ENCODE data around the gene TTLL13. TPM values are rescaled to one million over a fixed set of nuclear protein-coding genes. Genes with fewer than 3 reads are reported as not detected.
A peak's percentile ranks its signal among the peaks of the same experiment; 100 is the strongest.

Gene TTLL13
- total RNA-seq, 1 donor from 2014 or later = not detected

DNA sequence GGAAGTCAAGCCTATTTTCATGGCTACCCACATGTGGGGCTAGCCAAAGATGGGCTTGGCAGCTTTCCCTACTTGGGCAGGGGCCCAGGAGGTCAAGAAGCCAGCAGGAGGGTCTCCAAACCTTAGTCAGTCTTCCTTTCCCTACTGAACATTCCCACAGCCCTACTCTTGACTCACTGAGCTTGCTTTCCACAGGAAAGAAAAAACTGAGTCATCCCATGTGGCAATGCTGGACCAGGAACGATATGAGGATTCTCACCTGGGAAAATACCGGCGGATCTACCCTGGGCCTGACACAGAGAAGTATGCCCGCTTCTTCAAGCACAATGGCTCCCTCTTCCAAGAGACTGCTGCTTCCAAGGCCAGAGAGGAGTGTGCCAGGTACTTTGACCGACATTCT, 12.5 kb downstream of the TTLL13 start:
- Histone ChIP-seq H3K4me3 (no peak overlapping the region), H3K9me3 (ENCODE audit: low read depth) (no peaks in the 10 kb centered on the region), H3K27ac (no peak overlapping the region), H3F3A (ENCODE audit: low read depth) (no peaks in the 10 kb centered on the region), H3K36me3 (no peaks in the 10 kb centered on the region), H3K4me2 (no peak overlapping the region), H3K4me1 (peaks cover 9% of the 10 kb centered on the region), H2AFZ (replicated peaks) (no peak overlapping the region), H3K79me2 (ENCODE audit: low read depth) (peaks cover 13% of the 10 kb centered on the region), H4K20me1 (ENCODE audit: low read depth) (peaks cover 4% of the 10 kb centered on the region), H3K9ac (no peak overlapping the region), H3K27me3 (no peaks in the 10 kb centered on the region)
- Mint-ChIP-seq H3K27me3 (ENCODE audit: insufficient read depth, low read depth) (peaks cover 7% of the 10 kb centered on the region), H3K27ac (no peak overlapping the region), H3K36me3 (no peaks in the 10 kb centered on the region), H3K9me3 (no peaks in the 10 kb centered on the region), H3K4me1 (peaks cover 8% of the 10 kb centered on the region), H3K4me3 (no peak overlapping the region)
- no peak for TF ChIP-seq EZH2phosphoT487 (IDR thresholded peaks at IDR 0.05)
- TF ChIP-seq, protein P1, sequence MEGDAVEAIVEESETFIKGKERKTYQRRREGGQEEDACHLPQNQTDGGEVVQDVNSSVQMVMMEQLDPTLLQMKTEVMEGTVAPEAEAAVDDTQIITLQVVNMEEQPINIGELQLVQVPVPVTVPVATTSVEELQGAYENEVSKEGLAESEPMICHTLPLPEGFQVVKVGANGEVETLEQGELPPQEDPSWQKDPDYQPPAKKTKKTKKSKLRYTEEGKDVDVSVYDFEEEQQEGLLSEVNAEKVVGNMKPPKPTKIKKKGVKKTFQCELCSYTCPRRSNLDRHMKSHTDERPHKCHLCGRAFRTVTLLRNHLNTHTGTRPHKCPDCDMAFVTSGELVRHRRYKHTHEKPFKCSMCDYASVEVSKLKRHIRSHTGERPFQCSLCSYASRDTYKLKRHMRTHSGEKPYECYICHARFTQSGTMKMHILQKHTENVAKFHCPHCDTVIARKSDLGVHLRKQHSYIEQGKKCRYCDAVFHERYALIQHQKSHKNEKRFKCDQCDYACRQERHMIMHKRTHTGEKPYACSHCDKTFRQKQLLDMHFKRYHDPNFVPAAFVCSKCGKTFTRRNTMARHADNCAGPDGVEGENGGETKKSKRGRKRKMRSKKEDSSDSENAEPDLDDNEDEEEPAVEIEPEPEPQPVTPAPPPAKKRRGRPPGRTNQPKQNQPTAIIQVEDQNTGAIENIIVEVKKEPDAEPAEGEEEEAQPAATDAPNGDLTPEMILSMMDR (IDR thresholded peaks at IDR 0.05) = no peak
- no peak for TF ChIP-seq EZH2 (IDR thresholded peaks at IDR 0.05)
- no peak for DNase-seq (ENCODE audit: low spot score)

GRCh38 chr15:90262426-90262825, 13.1 kb downstream of the TTLL13 start:
- Histone ChIP-seq H3F3A (ENCODE audit: low read depth) (peaks cover 5% of the 10 kb centered on the region), H3K4me1 (peaks cover 14% of the 10 kb centered on the region), H3K36me3 (no peaks in the 10 kb centered on the region), H3K4me2 (no peak overlapping the region), H3K27me3 (no peaks in the 10 kb centered on the region), H3K27ac (no peak overlapping the region), H3K9me3 (ENCODE audit: low read depth) (no peaks in the 10 kb centered on the region), H3K4me3 (no peak overlapping the region), H2AFZ (replicated peaks) (no peak overlapping the region), H3K79me2 (ENCODE audit: low read depth) (peaks cover 19% of the 10 kb centered on the region), H3K9ac (no peak overlapping the region), H4K20me1 (ENCODE audit: low read depth) (peaks cover 10% of the 10 kb centered on the region)
- H3K4me1 Mint-ChIP-seq = peaks cover 15% of the 10 kb centered on the region
- H3K9me3 Mint-ChIP-seq = no peaks in the 10 kb centered on the region
- H3K27ac Mint-ChIP-seq = no peak overlapping the region
- peaks cover 7% of the 10 kb centered on the region for H3K27me3 Mint-ChIP-seq (ENCODE audit: insufficient read depth, low read depth)
- no peaks in the 10 kb centered on the region for H3K36me3 Mint-ChIP-seq
- TF ChIP-seq EZH2 (IDR thresholded peaks at IDR 0.05) (no peak), EZH2phosphoT487 (IDR thresholded peaks at IDR 0.05) (no peak)
- TF ChIP-seq, protein P1 (IDR thresholded peaks at IDR 0.05) = no peak
- no peak overlapping the region for H3K4me3 Mint-ChIP-seq
- DNase-seq (ENCODE audit: low spot score) = no peak

GRCh38 chr15:90264671-90265070, 15.3 kb downstream of the TTLL13 start:
- H3K4me1 Mint-ChIP-seq = peaks cover 26% of the 10 kb centered on the region

More at GRCh38 chr15:90264671-90265070, 15.3 kb downstream of the TTLL13 start:
- no peak for DNase-seq (ENCODE audit: low spot score)
- Mint-ChIP-seq H3K27me3 (ENCODE audit: insufficient read depth, low read depth) (peaks cover 7% of the 10 kb centered on the region), H3K27ac (peak overlapping the region; percentile 98), H3K36me3 (peaks cover 9% of the 10 kb centered on the region), H3K4me3 (peak overlapping the region; percentile 98), H3K9me3 (no peaks in the 10 kb centered on the region)
- TF ChIP-seq EZH2 (IDR thresholded peaks at IDR 0.05) = no peak
- no peak for TF ChIP-seq EZH2phosphoT487 (IDR thresholded peaks at IDR 0.05)
- TF ChIP-seq, protein P1 (IDR thresholded peaks at IDR 0.05) = no peak
- no peak overlapping the region for H3K9ac ChIP-seq
- no peaks in the 10 kb centered on the region for H3K9me3 ChIP-seq (ENCODE audit: low read depth)
- peak overlapping the region; percentile 86 for H3K4me2 ChIP-seq
- H3K4me3 ChIP-seq = peak overlapping the region; percentile 58
- H3K4me1 ChIP-seq = peaks cover 24% of the 10 kb centered on the region
- H3K27me3 ChIP-seq = no peaks in the 10 kb centered on the region
- H3K36me3 ChIP-seq = peaks cover 3% of the 10 kb centered on the region
- peaks cover 41% of the 10 kb centered on the region for H3K79me2 ChIP-seq (ENCODE audit: low read depth)
- peaks cover 17% of the 10 kb centered on the region for H3F3A ChIP-seq (ENCODE audit: low read depth)
- H4K20me1 ChIP-seq (ENCODE audit: low read depth) = peaks cover 26% of the 10 kb centered on the region
- no peak overlapping the region for H3K27ac ChIP-seq
- no peak overlapping the region for H2AFZ ChIP-seq (replicated peaks)
